ENCODE data around the gene NSMF.

- TF ChIP-seq CTCF (optimal IDR thresholded peaks at IDR 0.05 in 1 of 3, IDR thresholded peaks at IDR 0.05 in 1 of 3, conservative IDR thresholded peaks at IDR 0.05 in 1 of 3; ENCODE audit: extremely low read depth in 1 of 3, insufficient read depth in 2 of 3, low read length in 3 of 3) (no peak), EZH2 (IDR thresholded peaks at IDR 0.05; ENCODE audit: low read length) (no peak)
Observed at GRCh38 chr9:137496601-137497375, 37.7 kb upstream of the NSMF start.

Measured in keratinocyte (primary cell).